Subcutaneous adipose tissue (tissue), 4 donors: ENCODE results near the gene PLA1A. TPM values are rescaled to one million over a fixed set of nuclear protein-coding genes. Genes with fewer than 3 reads are reported as not detected.

Experiments
- total RNA-seq, 4 donors: library from RNA; depleted of rRNA; stranded (reverse); fragments of >200 nt; gene quantifications; one replicate each; pipeline ENCODE4 v1.1.0, GENCODE V29; 2016
- TF ChIP-seq, protein P1 (sequence below): fragments of 450-650 bp; IDR thresholded peaks from one replicate; pipeline ENCODE4 v1.5.1; 2016; ENCODE audit warnings: low read depth, mild to moderate bottlenecking, control low read depth, antibody characterized with exemption, moderate library complexity

PLA1A gene
- total RNA-seq, 4 donors from 2014 or later, result 1.4 to 8.9 (median 2.4) TPM

- TF ChIP-seq, protein P1, sequence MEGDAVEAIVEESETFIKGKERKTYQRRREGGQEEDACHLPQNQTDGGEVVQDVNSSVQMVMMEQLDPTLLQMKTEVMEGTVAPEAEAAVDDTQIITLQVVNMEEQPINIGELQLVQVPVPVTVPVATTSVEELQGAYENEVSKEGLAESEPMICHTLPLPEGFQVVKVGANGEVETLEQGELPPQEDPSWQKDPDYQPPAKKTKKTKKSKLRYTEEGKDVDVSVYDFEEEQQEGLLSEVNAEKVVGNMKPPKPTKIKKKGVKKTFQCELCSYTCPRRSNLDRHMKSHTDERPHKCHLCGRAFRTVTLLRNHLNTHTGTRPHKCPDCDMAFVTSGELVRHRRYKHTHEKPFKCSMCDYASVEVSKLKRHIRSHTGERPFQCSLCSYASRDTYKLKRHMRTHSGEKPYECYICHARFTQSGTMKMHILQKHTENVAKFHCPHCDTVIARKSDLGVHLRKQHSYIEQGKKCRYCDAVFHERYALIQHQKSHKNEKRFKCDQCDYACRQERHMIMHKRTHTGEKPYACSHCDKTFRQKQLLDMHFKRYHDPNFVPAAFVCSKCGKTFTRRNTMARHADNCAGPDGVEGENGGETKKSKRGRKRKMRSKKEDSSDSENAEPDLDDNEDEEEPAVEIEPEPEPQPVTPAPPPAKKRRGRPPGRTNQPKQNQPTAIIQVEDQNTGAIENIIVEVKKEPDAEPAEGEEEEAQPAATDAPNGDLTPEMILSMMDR, result no peak
These were observed 76.2 kb downstream of the PLA1A start for GRCh38 chr3:119673875-119674274.

GRCh38 chr3:119675188-119675874, 77.6 kb downstream of the PLA1A start:
- TF ChIP-seq, protein P1, result no peak

- TF ChIP-seq, protein P1, result no peak
These were observed 78.3 kb downstream of the PLA1A start for GRCh38 chr3:119676020-119676419.

GRCh38 chr3:119676771-119677640, 79.3 kb downstream of the PLA1A start, which contains the start of gene COX17:
TSS of gene COX17 (minus strand) at chr3:119677406. CDS start at chr3:119677310, 96 bp downstream.
- TF ChIP-seq, protein P1, result no peak

DNA sequence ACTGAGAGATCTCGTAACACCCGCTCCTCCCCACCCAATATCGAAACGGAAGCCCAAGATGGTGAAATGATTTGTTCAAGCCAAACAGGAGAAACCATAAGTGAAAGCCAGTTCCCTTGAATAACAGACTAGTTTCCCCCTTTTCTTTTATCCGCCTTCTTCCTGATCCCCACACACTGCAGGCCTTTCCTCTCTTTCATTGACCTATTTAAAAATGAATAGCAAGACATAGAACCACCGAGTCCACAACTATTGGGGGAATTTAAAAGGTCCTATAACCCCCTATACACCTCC, 79.9 kb downstream of the PLA1A start:
- TF ChIP-seq, protein P1, result no peak

Other genes starting within 250 kb of the PLA1A start
- 10 to 100 TPM; 19.6 to 33.3 (median 30.0) TPM for gene TMEM39A, start 134.3 kb upstream of the PLA1A start, total RNA-seq
- 10 to 100 TPM; 10.6 to 18.9 (median 17.9) TPM for gene POGLUT1, start 128.9 kb upstream of the PLA1A start, total RNA-seq
- gene TIMMDC1, start 99.3 kb upstream of the PLA1A start, total RNA-seq, result 10 to 100 TPM; 43.9 to 76.1 (median 47.0) TPM
- gene CD80, start 38.3 kb upstream of the PLA1A start, total RNA-seq, result 1 to 10 TPM in 3 of 4 donors, under 1 TPM in 1; 0.65 to 4.4 (median 2.0) TPM
- 10 to 100 TPM in 3 of 4 donors, 1 to 10 TPM in 1; 9.5 to 17.7 (median 13.0) TPM for gene ADPRH, start 18.4 kb upstream of the PLA1A start, total RNA-seq
- gene POPDC2, start 62.7 kb downstream of the PLA1A start, total RNA-seq, result 1 to 10 TPM; 1.3 to 2.9 (median 1.8) TPM
- 10 to 100 TPM; 17.9 to 86.4 (median 23.0) TPM for gene COX17, start 79.5 kb downstream of the PLA1A start, total RNA-seq
- 1 to 10 TPM in 3 of 4 donors, under 1 TPM in 1; 0.57 to 3.1 (median 2.9) TPM for gene CFAP91, start 105.1 kb downstream of the PLA1A start, total RNA-seq
- under 1 TPM in 2 of 4 donors, not detected in 2; 0.66 to 0.68 TPM for gene NR1I2, start 184.2 kb downstream of the PLA1A start, total RNA-seq